HL-60 (cell line): ENCODE results near the gene USP47.

Experiments
- DNase-seq, 2 experiments: peaks; one replicate each; pipeline ENCODE4 v3.0.0-alpha.2; 2010 to 2020; ENCODE audit warnings: low read depth in 1 of 2, low spot score in 1 of 2
- H3K27ac ChIP-seq: fragments of 250-450 bp; sonication (Bioruptor Pico); replicated peaks from 2 replicates; pipeline ENCODE4 v1.5.1; 2020; ENCODE audit warnings: mild to moderate bottlenecking, moderate library complexity
- H3K27me3 ChIP-seq: fragments of 250-450 bp; sonication (Bioruptor Pico); 2 replicates; pipeline ENCODE4 v1.5.1; 2021; ENCODE audit warnings: mild to moderate bottlenecking, moderate library complexity; ENCODE audit not compliant: insufficient read depth, poor library complexity, severe bottlenecking
- H3K4me3 ChIP-seq: replicated peaks from 2 replicates; pipeline ENCODE4 v1.5.1; 2011; ENCODE audit warnings: mild to moderate bottlenecking, control low read depth, low read length; ENCODE audit not compliant: insufficient read depth
- GABPA ChIP-seq: IDR thresholded peaks from 2 replicates; pipeline ENCODE4 v1.6.1; 2012; ENCODE audit warnings: low read depth
- POLR2AphosphoS5 ChIP-seq: IDR thresholded peaks from 2 replicates; pipeline ENCODE4 v1.6.1; 2012; ENCODE audit warnings: low read depth
- SPI1 ChIP-seq: IDR thresholded peaks from 2 replicates; pipeline ENCODE4 v1.6.1; 2012; ENCODE audit warnings: low read depth, mild to moderate bottlenecking, borderline replicate concordance
- TF ChIP-seq, protein P1 (sequence below): IDR thresholded peaks from 2 replicates; pipeline ENCODE4 v1.6.1; 2012; ENCODE audit warnings: low read depth; ENCODE audit not compliant: insufficient replicate concordance
- TF ChIP-seq, protein P2 (sequence below): IDR thresholded peaks from one replicate; pipeline ENCODE4 v1.5.1; 2011; ENCODE audit warnings: low read length, control low read depth, inconsistent platforms; ENCODE audit not compliant: insufficient read depth

USP47 gene

DNA sequence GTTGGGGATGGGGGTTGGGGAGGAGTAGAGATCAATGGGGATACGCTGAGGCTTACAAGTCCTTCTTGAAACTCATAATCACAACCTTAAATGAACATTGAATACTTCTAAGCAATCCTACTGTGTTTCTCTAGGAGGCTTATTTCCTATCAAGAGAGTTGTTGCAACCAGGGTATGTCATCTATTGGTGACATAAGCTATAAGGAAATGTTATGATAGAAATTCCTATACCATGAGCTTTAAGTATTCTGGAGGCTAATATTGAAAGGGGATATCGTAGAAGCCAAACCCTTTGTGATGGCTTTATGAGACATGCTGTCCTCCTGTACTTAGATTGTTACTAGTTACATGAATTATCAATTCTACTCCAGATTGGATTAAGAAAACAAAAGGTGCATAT is 93.8 kb downstream of the USP47 start:
- H3K4me3 ChIP-seq = no peak overlapping the region
- H3K27me3 ChIP-seq = no peaks in the 10 kb centered on the region
- no peak for DNase-seq
- no peak overlapping the region for H3K27ac ChIP-seq
- TF ChIP-seq SPI1 = no peak
- TF ChIP-seq POLR2AphosphoS5 = no peak
- no peak for TF ChIP-seq GABPA
- TF ChIP-seq, protein P1, sequence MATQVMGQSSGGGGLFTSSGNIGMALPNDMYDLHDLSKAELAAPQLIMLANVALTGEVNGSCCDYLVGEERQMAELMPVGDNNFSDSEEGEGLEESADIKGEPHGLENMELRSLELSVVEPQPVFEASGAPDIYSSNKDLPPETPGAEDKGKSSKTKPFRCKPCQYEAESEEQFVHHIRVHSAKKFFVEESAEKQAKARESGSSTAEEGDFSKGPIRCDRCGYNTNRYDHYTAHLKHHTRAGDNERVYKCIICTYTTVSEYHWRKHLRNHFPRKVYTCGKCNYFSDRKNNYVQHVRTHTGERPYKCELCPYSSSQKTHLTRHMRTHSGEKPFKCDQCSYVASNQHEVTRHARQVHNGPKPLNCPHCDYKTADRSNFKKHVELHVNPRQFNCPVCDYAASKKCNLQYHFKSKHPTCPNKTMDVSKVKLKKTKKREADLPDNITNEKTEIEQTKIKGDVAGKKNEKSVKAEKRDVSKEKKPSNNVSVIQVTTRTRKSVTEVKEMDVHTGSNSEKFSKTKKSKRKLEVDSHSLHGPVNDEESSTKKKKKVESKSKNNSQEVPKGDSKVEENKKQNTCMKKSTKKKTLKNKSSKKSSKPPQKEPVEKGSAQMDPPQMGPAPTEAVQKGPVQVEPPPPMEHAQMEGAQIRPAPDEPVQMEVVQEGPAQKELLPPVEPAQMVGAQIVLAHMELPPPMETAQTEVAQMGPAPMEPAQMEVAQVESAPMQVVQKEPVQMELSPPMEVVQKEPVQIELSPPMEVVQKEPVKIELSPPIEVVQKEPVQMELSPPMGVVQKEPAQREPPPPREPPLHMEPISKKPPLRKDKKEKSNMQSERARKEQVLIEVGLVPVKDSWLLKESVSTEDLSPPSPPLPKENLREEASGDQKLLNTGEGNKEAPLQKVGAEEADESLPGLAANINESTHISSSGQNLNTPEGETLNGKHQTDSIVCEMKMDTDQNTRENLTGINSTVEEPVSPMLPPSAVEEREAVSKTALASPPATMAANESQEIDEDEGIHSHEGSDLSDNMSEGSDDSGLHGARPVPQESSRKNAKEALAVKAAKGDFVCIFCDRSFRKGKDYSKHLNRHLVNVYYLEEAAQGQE = no peak
- TF ChIP-seq, protein P2, sequence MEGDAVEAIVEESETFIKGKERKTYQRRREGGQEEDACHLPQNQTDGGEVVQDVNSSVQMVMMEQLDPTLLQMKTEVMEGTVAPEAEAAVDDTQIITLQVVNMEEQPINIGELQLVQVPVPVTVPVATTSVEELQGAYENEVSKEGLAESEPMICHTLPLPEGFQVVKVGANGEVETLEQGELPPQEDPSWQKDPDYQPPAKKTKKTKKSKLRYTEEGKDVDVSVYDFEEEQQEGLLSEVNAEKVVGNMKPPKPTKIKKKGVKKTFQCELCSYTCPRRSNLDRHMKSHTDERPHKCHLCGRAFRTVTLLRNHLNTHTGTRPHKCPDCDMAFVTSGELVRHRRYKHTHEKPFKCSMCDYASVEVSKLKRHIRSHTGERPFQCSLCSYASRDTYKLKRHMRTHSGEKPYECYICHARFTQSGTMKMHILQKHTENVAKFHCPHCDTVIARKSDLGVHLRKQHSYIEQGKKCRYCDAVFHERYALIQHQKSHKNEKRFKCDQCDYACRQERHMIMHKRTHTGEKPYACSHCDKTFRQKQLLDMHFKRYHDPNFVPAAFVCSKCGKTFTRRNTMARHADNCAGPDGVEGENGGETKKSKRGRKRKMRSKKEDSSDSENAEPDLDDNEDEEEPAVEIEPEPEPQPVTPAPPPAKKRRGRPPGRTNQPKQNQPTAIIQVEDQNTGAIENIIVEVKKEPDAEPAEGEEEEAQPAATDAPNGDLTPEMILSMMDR = no peak

DNA sequence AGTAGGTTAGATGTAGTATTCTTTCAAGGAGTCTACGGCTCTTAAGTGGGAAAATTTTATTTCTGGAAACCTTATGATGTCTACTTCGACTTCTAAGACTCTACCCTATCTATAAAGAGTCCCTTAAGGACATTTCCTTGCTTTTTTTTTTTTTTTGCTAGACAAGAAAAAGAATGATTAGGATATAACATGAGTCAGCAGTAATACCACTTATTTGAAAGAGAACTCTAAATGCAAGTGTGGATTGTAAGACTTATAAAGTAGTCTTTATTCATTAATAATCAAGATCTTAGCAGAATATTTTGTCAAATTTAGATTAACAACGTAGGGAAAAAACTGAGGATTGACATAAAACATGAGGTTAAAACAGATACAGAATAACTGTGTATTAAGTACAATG is 95.7 kb downstream of the USP47 start:
- TF ChIP-seq SPI1 = no peak
- TF ChIP-seq, protein P1 = no peak
- no peak for TF ChIP-seq POLR2AphosphoS5
- no peaks in the 10 kb centered on the region for H3K27me3 ChIP-seq
- H3K27ac ChIP-seq = no peak overlapping the region
- no peak for DNase-seq
- no peak overlapping the region for H3K4me3 ChIP-seq

DNA sequence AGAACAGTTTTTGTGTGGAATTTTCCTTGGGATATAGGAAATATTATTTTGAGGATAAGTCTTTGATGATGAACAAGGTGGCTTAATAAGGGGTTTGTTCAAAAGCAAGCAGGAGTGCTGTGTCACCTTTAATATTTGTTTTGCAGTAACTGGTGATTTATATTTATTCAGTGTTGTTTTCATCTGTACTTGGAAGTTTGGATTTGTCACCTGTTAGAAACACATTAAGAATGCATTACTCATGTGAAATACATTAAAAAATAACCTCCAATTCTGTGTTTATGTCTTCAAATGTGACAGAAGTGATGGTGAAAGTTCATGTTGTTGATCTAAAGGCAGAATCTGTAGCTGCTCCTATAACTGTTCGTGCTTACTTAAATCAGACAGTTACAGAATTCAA is 96.2 kb downstream of the USP47 start:
- Histone ChIP-seq H3K27me3 (no peaks in the 10 kb centered on the region), H3K4me3 (no peak overlapping the region), H3K27ac (no peak overlapping the region)
- DNase-seq = no peak
- TF ChIP-seq, protein P1 = no peak
- TF ChIP-seq GABPA = no peak
- TF ChIP-seq POLR2AphosphoS5 = no peak
- no peak for TF ChIP-seq SPI1
- TF ChIP-seq, protein P2 = no peak
